Measurements from ENCODE around the gene ISG15.

Gene ISG15

GRCh38 chr1:1013105-1013921, at the start of gene ISG15:
ISG15 (plus strand) TSS chr1:1013497; CDS start chr1:1013574, 77 bp downstream.
- DNase-seq, result peak; percentile 91

GRCh38 chr1:963746-964525, 49.4 kb upstream of the ISG15 start:
- DNase-seq, result no peak

- no peak for DNase-seq
Observed at GRCh38 chr1:964691-965525, 48.4 kb upstream of the ISG15 start.

GRCh38 chr1:965526-966134, 47.7 kb upstream of the ISG15 start:
- DNase-seq, result no peak

- peak; percentile 21 for DNase-seq
Observed at GRCh38 chr1:966135-966703, 47.1 kb upstream of the ISG15 start, which contains the start of gene PLEKHN1. PLEKHN1 (plus strand) TSS chr1:966482; CDS start chr1:966532, 50 bp downstream.

- peak; percentile 71 for DNase-seq
Observed at GRCh38 chr1:966704-967300, 46.5 kb upstream of the ISG15 start.

- no peak for DNase-seq
Observed at GRCh38 chr1:967466-968343, 45.6 kb upstream of the ISG15 start.

- no peak for DNase-seq
Observed at GRCh38 chr1:969260-969855, 43.9 kb upstream of the ISG15 start.

- no peak for DNase-seq
Observed at GRCh38 chr1:970242-970972, 42.9 kb upstream of the ISG15 start.

GRCh38 chr1:970973-971730, 42.1 kb upstream of the ISG15 start:
- DNase-seq, result no peak

- no peak for DNase-seq
Observed at GRCh38 chr1:971751-972506, 41.4 kb upstream of the ISG15 start.

GRCh38 chr1:972726-973458, 40.4 kb upstream of the ISG15 start:
- DNase-seq, result no peak

GRCh38 chr1:973459-974292, 39.6 kb upstream of the ISG15 start:
- DNase-seq, result no peak

GRCh38 chr1:974293-974640, 39.0 kb upstream of the ISG15 start:
- no peak for DNase-seq

- no peak for DNase-seq
Observed at GRCh38 chr1:974687-975328, 38.5 kb upstream of the ISG15 start.

GRCh38 chr1:975365-975764, 37.9 kb upstream of the ISG15 start:
- no peak for DNase-seq

All from CD4-positive, alpha-beta T cell treated with Interleukin-21 for 1 hour (primary cell).